ENCODE data around the gene NAV2. TPM values are rescaled to one million over a fixed set of nuclear protein-coding genes. Genes with fewer than 3 reads are reported as not detected.
"Not testable (repeated sequence)": the region's sequence is repeated elsewhere in the genome, so short reads cannot be mapped to it uniquely, and the experiment has no call there.

The NAV2 gene
- total and polyA plus RNA-seq, 5 experiments from 2014 or later = 0.06 to 4.2 (median 1.1) TPM; not detected in 1

DNA sequence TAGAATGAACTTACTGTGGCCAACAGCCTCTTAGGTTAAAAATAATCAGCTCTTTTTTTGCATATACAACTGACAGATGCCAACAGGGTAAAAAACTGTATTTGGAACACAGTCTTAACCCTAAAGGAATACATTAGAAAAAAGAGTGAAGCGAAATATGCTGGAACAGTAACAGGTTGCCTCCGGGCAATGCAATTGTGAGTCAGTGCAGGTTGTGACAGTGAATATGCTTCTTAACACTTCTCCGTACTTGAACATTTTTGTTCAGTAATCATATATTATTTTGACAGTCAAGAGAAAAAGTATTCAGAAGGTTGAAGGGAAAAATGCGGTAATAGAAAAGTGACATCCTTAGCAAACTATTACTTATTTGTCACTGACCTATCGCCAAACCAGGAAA, 349.1 kb downstream of the NAV2 start:
- Mint-ChIP-seq H3K36me3 (no peaks in the 10 kb centered on the region), H3K27me3 (peaks cover 0 to 15% (median 4%) of the 10 kb centered on the region in 5 donors), H3K4me3 (no peak overlapping the region), H3K27ac (no peak overlapping the region), H3K9me3 (no peaks in the 10 kb centered on the region), H3K4me1 (no peaks in the 10 kb centered on the region)
- POLR2A ChIA-PET = no interaction called here
- DNase-seq (no peak), ATAC-seq (no peak)

DNA sequence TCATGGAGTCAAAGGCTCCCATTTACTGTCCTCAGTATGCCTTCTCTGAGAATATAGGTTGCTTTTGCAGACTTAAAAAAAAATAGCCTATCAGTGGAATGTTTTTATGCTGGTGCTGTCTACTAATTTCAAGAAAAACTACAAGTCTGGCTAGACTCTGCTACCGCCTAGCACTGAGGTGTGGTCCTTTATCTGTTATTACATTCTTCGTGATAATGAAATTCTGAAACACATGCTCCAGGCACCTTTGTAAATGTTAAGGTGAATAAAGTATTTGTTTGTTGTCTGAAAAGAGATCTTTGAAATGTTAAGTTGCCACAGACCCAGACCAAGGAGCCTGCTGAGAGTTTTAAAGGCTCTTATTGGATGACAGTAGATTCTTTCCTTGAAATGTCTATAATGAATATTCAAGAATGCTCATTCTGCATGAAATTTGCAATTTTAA, 352.3 kb downstream of the NAV2 start:
- Mint-ChIP-seq H3K36me3 (no peaks in the 10 kb centered on the region), H3K27ac (no peak overlapping the region), H3K9me3 (no peaks in the 10 kb centered on the region), H3K27me3 (peaks cover 0 to 17% (median 4%) of the 10 kb centered on the region in 5 donors), H3K4me3 (no peak overlapping the region), H3K4me1 (no peaks in the 10 kb centered on the region)
- POLR2A ChIA-PET = no interaction called here
- DNase-seq (no peak), ATAC-seq (no peak)

DNA sequence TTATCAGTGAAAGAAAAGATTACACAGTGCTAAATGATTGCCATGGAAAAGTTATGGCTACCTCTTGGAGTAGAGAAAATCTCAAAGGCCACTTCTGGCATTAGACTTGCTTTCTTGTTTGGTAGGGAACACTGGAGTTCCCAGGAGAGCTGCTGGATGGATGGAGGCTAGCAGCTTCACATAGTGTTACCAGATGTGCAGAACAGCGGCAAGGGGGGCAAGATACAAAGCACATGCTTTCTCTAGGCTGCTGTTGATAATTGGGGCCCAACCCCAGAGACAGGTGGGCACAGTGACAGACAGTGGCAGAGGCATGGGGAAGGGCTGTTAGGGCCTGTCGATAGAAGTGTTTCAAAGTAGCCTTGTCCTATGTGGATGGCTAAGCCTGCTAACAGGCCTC, 352.8 kb downstream of the NAV2 start:
- Mint-ChIP-seq H3K27ac (no peak overlapping the region), H3K27me3 (peaks cover 0 to 14% (median 4%) of the 10 kb centered on the region in 5 donors)

DNA sequence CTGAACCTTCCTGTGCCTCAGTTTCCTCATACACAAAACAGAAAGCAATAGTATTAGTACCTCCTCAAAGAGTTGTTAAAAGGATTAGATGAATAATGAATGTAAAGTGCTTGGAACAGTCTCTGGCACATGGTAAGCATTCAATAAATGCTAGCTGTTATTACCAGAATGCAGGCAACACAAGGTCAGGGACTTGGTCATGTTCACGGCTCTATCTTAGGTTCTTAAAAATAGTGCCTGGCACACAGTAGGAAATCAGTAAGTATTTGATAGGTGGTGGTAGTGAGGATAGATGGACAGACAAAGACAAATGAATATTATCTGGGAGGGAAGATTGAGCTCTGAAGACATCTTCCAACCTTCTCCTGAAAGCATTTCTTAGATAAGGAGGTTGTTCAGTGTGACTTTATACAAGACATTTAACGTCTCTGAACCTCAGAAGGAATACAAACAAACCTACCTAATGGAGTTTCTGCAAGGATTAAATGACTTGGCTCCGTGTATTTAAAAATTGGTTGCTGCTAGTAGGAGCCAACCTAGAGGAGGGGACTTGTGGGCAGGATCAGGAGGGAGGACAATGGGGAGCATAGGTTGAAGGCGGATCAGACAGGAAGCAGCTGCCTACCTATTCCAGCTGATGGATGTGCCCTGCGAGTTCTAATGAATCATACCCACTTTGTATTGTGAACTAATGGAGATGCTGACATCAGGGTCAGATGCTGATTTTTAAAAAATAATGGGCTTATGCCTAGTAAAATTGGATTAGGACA, 353.6 kb downstream of the NAV2 start:
- no peaks in the 10 kb centered on the region for H3K36me3 Mint-ChIP-seq
- no peaks in the 10 kb centered on the region for H3K9me3 Mint-ChIP-seq
- no peak for DNase-seq
- H3K27me3 Mint-ChIP-seq = peaks cover 0 to 10% (median 2%) of the 10 kb centered on the region in 5 donors
- H3K27ac Mint-ChIP-seq = no peak overlapping the region
- H3K4me1 Mint-ChIP-seq = no peaks in the 10 kb centered on the region
- no peak overlapping the region for H3K4me3 Mint-ChIP-seq
- POLR2A ChIA-PET = no interaction called here
- ATAC-seq = no peak

More for the DNA sequence above, 352.8 kb downstream of the NAV2 start:
- H3K4me1 Mint-ChIP-seq = no peaks in the 10 kb centered on the region
- H3K4me3 Mint-ChIP-seq = no peak overlapping the region
- ATAC-seq (no peak), DNase-seq (no peak)
- no peaks in the 10 kb centered on the region for H3K9me3 Mint-ChIP-seq
- no peaks in the 10 kb centered on the region for H3K36me3 Mint-ChIP-seq
- POLR2A ChIA-PET = no interaction called here

DNA sequence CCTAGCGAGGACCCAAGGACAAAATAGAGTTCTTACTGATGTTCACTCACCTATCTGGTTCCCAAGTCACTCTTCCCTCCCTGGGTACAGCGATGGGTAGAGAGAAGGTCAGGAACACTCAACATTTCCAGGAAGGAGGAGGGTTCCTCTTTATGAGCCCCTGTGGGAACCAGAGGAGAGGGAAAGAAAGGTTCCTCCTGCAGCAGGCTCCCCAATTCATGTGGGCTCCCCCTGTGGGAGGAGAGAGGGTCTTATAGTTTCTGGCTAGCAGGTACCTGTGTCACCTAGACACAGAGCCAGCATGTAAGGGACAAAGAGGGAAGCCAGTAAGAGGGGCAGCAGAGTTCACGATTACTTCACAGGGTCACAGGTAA, 354.1 kb downstream of the NAV2 start:
- ATAC-seq (no peak), DNase-seq (no peak)
- peaks cover 0 to 10% (median 2%) of the 10 kb centered on the region in 5 donors for H3K27me3 Mint-ChIP-seq
- no peak overlapping the region for H3K27ac Mint-ChIP-seq
- no peaks in the 10 kb centered on the region for H3K4me1 Mint-ChIP-seq
- H3K4me3 Mint-ChIP-seq = no peak overlapping the region
- POLR2A ChIA-PET = no interaction called here
- no peaks in the 10 kb centered on the region for H3K9me3 Mint-ChIP-seq
- H3K36me3 Mint-ChIP-seq = no peaks in the 10 kb centered on the region

DNA sequence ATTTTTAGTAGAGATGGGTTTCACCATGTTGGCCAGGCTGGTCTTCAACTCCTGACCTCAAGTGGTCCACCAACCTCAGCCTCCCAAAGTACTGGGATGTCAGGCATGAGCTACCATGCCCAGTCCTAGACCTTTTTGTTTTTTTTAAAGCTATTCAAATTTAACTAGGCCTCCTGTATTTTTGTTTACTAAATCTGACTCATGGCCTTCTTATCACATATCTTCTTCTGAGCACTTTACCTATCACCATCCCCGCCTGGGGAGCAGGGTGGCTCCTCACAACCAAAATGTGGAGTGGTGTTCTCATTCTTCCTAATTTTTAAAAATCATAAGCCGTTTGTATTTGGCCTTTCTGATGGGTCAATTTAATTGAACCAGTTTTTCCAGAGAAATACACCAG, 355.0 kb downstream of the NAV2 start:
- H3K4me3 Mint-ChIP-seq = no peak overlapping the region
- peaks cover 0 to 4% (median 0%) of the 10 kb centered on the region in 9 donors for H3K9me3 Mint-ChIP-seq
- H3K4me1 Mint-ChIP-seq = no peaks in the 10 kb centered on the region
- ATAC-seq (no peak), DNase-seq (no peak)
- H3K36me3 Mint-ChIP-seq = peaks cover 0 to 2% (median 0%) of the 10 kb centered on the region in 3 donors
- POLR2A ChIA-PET = no interaction called here
- H3K27ac Mint-ChIP-seq = no peak overlapping the region
- peaks cover 0 to 10% (median 2%) of the 10 kb centered on the region in 5 donors for H3K27me3 Mint-ChIP-seq

DNA sequence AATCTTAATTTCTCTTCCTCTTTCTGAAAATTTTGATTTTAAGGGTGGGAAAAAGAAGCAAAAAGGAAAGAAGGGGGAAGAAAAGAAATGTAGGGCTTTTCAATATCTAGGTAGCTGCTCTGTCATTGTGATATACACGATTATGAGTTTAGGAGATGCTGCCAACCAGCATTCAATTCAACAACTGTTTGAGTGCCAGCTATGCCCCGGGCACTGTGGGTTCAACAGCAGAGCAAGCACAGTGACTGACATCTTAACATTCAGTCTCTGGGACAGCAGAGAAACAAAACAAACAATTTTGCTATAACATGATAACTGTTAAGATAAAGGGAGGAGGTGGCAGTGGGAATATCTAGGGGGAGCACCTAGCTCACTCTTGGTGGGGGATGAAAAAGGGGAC, 356.1 kb downstream of the NAV2 start:
- POLR2A ChIA-PET = no interaction called here
- ATAC-seq = no peak

DNA sequence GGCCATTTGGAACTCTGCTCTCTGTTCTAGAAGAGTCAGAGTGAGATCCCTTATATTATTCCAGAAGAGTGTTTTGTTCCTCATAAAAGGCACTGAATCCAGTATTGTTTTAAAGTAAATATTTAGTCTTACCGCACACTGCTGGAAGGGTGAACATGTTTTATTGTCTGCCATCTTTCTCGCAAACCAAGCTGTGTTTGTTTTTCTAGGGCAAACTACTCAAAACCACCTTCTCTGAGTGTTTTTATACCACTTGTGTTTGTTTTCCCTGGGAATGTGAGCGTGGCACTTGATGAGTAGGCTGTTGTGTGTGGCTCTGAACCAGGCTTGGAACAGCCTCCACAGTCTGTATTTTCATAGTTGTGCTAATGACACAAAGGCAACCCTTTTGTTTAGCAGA, 357.8 kb downstream of the NAV2 start:
- Mint-ChIP-seq H3K27me3 (peaks cover 0 to 22% (median 9%) of the 10 kb centered on the region in 5 donors), H3K27ac (no peak overlapping the region), H3K4me3 (no peak overlapping the region), H3K36me3 (peaks cover 0 to 2% (median 0%) of the 10 kb centered on the region in 3 donors), H3K4me1 (no peaks in the 10 kb centered on the region), H3K9me3 (peaks cover 0 to 13% (median 0%) of the 10 kb centered on the region in 9 donors)
- DNase-seq (no peak), ATAC-seq (no peak)
- POLR2A ChIA-PET = no interaction called here

More for the DNA sequence above, 356.1 kb downstream of the NAV2 start:
- Mint-ChIP-seq H3K4me1 (no peaks in the 10 kb centered on the region), H3K27ac (no peak overlapping the region), H3K27me3 (peaks cover 0 to 15% (median 4%) of the 10 kb centered on the region in 5 donors), H3K9me3 (peaks cover 0 to 7% (median 0%) of the 10 kb centered on the region in 9 donors), H3K4me3 (no peak overlapping the region), H3K36me3 (peaks cover 0 to 2% (median 0%) of the 10 kb centered on the region in 3 donors)
- no peak for DNase-seq

DNA sequence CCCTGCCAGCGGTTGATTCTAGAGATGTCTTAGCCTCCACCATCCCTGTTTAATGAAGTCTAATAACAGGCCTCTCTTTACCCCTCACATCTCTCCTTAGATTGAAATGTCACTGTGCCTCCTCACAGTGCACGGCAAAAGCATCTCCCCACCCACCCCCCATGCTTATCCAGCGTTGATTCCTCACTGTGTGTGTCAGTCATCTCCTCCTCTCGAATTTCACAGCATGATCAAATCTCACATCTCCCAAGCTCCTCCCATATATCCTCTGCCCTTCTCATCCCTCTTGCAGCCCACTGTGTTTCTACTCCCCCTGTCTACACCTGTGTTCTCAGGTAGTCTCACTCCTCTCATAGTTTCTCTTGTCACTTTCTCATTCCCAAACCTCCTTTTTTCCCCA, 363.0 kb downstream of the NAV2 start:
- Mint-ChIP-seq H3K36me3 (peaks cover 0 to 4% (median 2%) of the 10 kb centered on the region in 3 donors), H3K4me3 (no peak overlapping the region), H3K4me1 (peaks cover 0 to 12% (median 0%) of the 10 kb centered on the region in 4 donors), H3K27ac (no peak overlapping the region), H3K9me3 (peaks cover 0 to 13% (median 0%) of the 10 kb centered on the region in 9 donors), H3K27me3 (peaks cover 6 to 20% (median 12%) of the 10 kb centered on the region in 5 donors)
- ATAC-seq (no peak), DNase-seq (no peak)
- POLR2A ChIA-PET = no interaction called here

DNA sequence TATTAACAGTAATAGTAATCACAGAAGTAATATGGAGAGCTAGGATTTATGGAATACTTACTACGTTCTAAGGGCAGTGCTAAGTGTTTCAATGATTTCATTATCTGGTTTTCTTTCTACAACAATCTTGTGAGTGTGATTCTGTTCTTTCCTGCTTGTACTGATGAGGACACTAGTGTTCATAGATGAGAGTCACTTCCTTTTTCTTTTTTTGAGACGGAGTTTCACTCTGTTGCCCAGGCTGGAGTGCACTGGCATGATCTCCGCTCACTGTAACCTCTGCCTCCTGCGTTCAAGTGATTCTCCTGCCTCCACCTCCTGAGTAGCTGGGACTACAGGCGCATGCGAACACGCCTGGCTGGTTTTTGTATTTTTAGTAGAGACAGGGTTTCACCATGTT, 366.2 kb downstream of the NAV2 start:
- Mint-ChIP-seq H3K4me3 (peak overlapping the region in 1 of 10 donors; percentile 5), H3K9me3 (peaks cover 0 to 5% (median 0%) of the 10 kb centered on the region in 9 donors), H3K36me3 (peaks cover 0 to 6% (median 0%) of the 10 kb centered on the region in 3 donors), H3K27ac (no peak overlapping the region), H3K27me3 (peaks cover 6 to 25% (median 9%) of the 10 kb centered on the region in 5 donors), H3K4me1 (peaks cover 0 to 20% (median 0%) of the 10 kb centered on the region in 4 donors)
- POLR2A ChIA-PET = no interaction called here
- DNase-seq (no peak), ATAC-seq (no peak)

DNA sequence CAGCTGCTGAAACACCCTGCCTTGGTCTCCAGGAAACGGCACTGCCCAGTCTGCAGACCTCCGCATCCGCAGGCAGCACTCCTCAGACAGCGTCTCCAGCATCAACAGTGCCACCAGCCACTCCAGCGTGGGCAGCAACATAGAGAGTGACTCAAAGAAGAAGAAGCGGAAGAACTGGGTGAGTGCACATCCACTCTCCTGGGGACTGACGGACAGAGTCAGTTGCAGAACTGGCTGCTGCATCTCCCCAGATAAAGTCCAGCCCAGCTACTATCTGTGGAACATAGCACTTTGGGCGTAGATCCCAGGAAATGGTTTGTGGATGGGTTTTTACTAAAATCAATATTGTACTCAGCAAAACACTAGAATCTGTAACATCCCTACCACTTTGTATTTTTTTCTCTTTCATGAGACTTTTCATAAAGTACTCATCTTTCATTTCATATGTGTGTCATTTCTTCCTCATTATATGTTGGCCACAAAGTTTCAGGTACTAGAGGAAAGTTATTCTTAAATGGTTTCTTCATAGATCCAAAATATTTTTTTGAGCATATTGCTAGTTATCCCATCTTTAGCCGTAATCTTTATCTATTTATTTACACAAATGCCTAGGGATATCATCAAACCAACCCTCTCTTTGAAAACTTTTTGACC, 367.5 kb downstream of the NAV2 start:
- no peak for ATAC-seq
- Mint-ChIP-seq H3K4me1 (peaks cover 0 to 29% (median 0%) of the 10 kb centered on the region in 4 donors), H3K27me3 (peaks cover 6 to 24% (median 11%) of the 10 kb centered on the region in 5 donors), H3K36me3 (peaks cover 0 to 6% (median 0%) of the 10 kb centered on the region in 3 donors), H3K9me3 (peaks cover 0 to 2% (median 0%) of the 10 kb centered on the region in 9 donors), H3K27ac (peak overlapping the region in 1 of 10 donors; percentile 3), H3K4me3 (no peak overlapping the region)
- POLR2A ChIA-PET = no interaction called here
- DNase-seq = no peak

DNA sequence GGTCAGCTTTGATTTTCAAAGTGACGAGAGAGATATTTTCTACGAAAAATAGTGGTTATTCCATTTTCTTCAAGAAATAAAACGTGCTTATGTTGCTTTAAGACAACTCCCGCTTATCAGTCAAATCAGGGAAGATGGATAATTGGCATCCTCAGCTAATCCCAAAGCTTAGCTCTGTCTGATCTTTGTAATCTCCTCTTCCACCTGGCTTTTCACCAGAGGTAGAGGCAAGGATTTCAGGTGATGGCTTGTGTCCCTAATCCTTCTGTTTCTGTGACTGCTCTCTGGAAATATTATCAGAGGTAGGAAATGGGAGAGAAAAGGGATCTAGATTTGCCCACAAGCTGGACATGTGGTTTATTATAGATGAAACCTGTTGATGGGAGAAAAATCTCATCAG, 368.7 kb downstream of the NAV2 start:
- Mint-ChIP-seq H3K4me1 (peaks cover 0 to 29% (median 0%) of the 10 kb centered on the region in 4 donors), H3K9me3 (peaks cover 0 to 2% (median 0%) of the 10 kb centered on the region in 9 donors), H3K27ac (no peak overlapping the region), H3K27me3 (peaks cover 4 to 15% (median 7%) of the 10 kb centered on the region in 5 donors), H3K36me3 (peaks cover 0 to 2% (median 0%) of the 10 kb centered on the region in 3 donors), H3K4me3 (no peak overlapping the region)
- no peak for ATAC-seq
- POLR2A ChIA-PET = no interaction called here
- no peak for DNase-seq

DNA sequence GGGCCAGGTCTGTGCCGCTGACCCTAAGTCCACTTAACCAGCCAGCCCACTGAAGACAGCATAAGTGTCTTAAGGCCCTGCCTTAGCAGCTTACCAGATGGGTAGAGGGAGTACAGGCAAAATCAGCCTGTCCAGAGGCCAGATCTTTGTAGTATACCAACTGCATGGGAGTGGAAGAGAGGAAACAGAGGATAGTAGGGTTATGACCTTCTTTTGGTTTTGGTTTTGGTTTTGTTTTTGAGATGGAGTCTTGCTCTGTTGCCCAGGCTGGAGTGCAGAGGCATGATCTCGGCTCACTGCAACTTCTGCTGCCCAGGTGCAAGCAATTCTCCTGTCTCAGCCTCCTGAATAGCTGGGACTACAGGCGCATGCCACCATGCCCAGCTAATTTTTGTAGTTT, 371.2 kb downstream of the NAV2 start:
- ATAC-seq, H3K4me3 Mint-ChIP-seq, POLR2A ChIA-PET, H3K9me3 Mint-ChIP-seq, H3K27ac Mint-ChIP-seq, DNase-seq, H3K36me3 Mint-ChIP-seq: not testable (repeated sequence)
- Mint-ChIP-seq H3K4me1 (peaks cover 2 to 35% (median 8%) of the 10 kb centered on the region in 4 donors), H3K27me3 (peaks cover 3 to 24% (median 11%) of the 10 kb centered on the region in 5 donors)
